Body of pancreas (tissue), 4 donors: ENCODE measurements around the gene CREB3L2.

Experiments used
- POLR2A ChIP-seq, 3 donors: fragments of 450-650 bp; IDR thresholded peaks; one replicate each; pipeline ENCODE4 v1.6.1; 2016; ENCODE audit warnings: antibody characterized with exemption in 3 of 3, mild to moderate bottlenecking in 2 of 3
- TF ChIP-seq, protein P1 (sequence below), 7 experiments: fragments of 450-650 bp in 4 of 7; fragments of 200-600 bp in 3 of 7; sonication (generic) in 3 of 7; IDR thresholded peaks; one replicate each; pipeline ENCODE4 v1.5.1; 2016 to 2019; ENCODE audit warnings: antibody characterized with exemption in 7 of 7

DNA sequence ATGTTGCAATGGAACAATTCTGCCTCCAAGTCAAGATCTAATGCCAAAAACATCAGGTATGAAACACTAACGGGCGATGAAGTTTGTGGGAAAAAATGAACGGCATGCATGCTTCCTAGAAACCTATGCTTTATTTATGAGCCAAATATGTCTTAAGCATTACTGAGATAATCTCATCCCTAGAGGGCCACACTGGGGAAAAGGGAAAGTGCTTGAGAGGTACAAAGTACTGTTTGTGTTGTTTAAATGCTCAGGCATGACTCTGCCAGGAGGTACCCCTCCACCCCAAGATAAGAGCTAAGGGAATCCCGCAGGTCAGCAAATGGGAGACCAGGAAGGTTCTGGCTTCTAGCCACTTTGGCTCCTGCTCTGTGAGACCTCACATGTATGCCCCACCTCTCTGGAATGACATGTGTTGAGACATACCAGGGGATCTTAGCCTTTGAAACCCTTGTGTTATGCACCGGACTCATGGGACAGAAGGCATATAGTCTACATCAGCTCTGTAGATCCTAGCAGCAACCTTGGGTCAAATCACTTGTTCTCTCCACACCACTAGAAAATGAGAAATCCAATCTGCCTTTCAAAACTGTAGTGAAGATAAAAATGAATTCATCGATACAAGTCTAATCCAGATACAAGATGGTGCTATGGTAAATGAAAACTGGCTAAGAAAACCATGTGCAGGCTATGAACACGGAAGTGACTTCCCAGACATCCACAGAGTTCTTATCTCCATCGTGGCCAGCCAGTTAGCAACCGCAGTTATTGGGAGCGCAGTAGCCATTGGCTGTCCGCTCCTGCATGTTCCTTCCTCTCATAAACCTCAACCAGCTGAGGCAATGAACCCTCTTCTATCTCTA, 61.0 kb downstream of the CREB3L2 start:
- TF ChIP-seq, protein P1, sequence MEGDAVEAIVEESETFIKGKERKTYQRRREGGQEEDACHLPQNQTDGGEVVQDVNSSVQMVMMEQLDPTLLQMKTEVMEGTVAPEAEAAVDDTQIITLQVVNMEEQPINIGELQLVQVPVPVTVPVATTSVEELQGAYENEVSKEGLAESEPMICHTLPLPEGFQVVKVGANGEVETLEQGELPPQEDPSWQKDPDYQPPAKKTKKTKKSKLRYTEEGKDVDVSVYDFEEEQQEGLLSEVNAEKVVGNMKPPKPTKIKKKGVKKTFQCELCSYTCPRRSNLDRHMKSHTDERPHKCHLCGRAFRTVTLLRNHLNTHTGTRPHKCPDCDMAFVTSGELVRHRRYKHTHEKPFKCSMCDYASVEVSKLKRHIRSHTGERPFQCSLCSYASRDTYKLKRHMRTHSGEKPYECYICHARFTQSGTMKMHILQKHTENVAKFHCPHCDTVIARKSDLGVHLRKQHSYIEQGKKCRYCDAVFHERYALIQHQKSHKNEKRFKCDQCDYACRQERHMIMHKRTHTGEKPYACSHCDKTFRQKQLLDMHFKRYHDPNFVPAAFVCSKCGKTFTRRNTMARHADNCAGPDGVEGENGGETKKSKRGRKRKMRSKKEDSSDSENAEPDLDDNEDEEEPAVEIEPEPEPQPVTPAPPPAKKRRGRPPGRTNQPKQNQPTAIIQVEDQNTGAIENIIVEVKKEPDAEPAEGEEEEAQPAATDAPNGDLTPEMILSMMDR (IDR thresholded peaks at IDR 0.05): no peak
- TF ChIP-seq POLR2A (IDR thresholded peaks at IDR 0.05): no peak
